Fibroblast of lung (primary cell): Measurements from ENCODE around the gene IER5L.

Experiments
- EZH2 ChIP-seq: IDR thresholded peaks from 2 replicates; pipeline ENCODE4 v1.5.1; 2012; ENCODE audit warnings: low read length, control low read depth, mild to moderate bottlenecking; ENCODE audit errors: missing control alignments
- TF ChIP-seq, protein P1 (sequence below), 2 donors: IDR thresholded peaks in 1 of 2; conservative IDR thresholded peaks in 1 of 2; 1 replicate in 1 of 2; 2 replicates in 1 of 2; pipeline ENCODE4 v1.5.1; 2011 to 2012; ENCODE audit warnings: low read length in 2 of 2, control low read depth in 1 of 2, inconsistent platforms in 1 of 2, low read depth in 1 of 2, mild to moderate bottlenecking in 1 of 2

DNA sequence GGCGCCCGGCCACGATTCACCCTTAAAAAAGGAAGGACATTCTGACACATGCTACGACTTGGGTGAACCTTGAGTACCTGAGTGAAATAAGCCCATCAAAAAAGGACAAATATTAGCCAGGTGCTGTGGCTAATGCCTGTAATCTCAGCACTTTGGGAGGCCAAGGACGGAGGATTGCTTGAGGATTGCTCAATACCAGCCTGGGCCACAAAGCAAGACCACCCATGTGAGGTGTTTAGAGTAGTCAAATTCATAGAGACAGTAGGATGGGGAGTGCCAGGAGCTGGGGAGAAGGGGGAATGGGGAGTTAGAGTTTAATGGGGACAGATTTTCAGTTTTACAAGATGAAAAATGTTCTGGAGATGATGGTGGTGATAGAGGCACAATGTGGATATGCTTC is 32.1 kb upstream of the IER5L start:
- TF ChIP-seq, protein P1, sequence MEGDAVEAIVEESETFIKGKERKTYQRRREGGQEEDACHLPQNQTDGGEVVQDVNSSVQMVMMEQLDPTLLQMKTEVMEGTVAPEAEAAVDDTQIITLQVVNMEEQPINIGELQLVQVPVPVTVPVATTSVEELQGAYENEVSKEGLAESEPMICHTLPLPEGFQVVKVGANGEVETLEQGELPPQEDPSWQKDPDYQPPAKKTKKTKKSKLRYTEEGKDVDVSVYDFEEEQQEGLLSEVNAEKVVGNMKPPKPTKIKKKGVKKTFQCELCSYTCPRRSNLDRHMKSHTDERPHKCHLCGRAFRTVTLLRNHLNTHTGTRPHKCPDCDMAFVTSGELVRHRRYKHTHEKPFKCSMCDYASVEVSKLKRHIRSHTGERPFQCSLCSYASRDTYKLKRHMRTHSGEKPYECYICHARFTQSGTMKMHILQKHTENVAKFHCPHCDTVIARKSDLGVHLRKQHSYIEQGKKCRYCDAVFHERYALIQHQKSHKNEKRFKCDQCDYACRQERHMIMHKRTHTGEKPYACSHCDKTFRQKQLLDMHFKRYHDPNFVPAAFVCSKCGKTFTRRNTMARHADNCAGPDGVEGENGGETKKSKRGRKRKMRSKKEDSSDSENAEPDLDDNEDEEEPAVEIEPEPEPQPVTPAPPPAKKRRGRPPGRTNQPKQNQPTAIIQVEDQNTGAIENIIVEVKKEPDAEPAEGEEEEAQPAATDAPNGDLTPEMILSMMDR (conservative IDR thresholded peaks at IDR 0.05 in 1 of 2, IDR thresholded peaks at IDR 0.05 in 1 of 2; ENCODE audit: low read depth in 1 of 2, low read length in 2 of 2), result no peak
- no peak for TF ChIP-seq EZH2
